Gastrocnemius medialis (tissue), 4 donors: Measurements from ENCODE around the gene DDX39A. TPM values are rescaled to one million over a fixed set of nuclear protein-coding genes. Genes with fewer than 3 reads are reported as not detected.
"Not testable (repeated sequence)": the region's sequence is repeated elsewhere in the genome, so short reads cannot be mapped to it uniquely, and the experiment has no call there.

Experiments used
- ATAC-seq, 2 donors: fragments of 150-250 bp; one replicate each; pipeline ENCODE4 v1.9.1; 2016
- DNase-seq, 2 donors: peaks; one replicate each; pipeline ENCODE4 v3.0.0-alpha.2; 2019
- H3K27ac ChIP-seq, 4 donors: fragments of 200-600 bp; sonication (generic); 1 replicate in 1 of 4; 2 replicates in 3 of 4; pipeline ENCODE4 v1.5.1; 2016 to 2018; ENCODE audit warnings: mild to moderate bottlenecking in 2 of 4, moderate library complexity in 1 of 4
- H3K27me3 ChIP-seq, 3 donors: fragments of 200-600 bp; sonication (generic) in 2 of 3; 1 replicate in 1 of 3; 2 replicates in 2 of 3; pipeline versions ENCODE4 v1.5.1 to v1.6.0; 2016 to 2019; ENCODE audit warnings: mild to moderate bottlenecking in 1 of 3, moderate library complexity in 1 of 3
- H3K36me3 ChIP-seq, 2 donors: fragments of 200-600 bp; sonication (generic) in 1 of 2; one replicate each; pipeline ENCODE4 v1.5.1; 2017 to 2018
- H3K4me1 ChIP-seq, 2 donors: fragments of 200-600 bp; sonication (generic) in 1 of 2; one replicate each; pipeline ENCODE4 v1.5.1; 2016 to 2017; ENCODE audit warnings: mild to moderate bottlenecking in 2 of 2
- H3K4me3 ChIP-seq, 4 donors: fragments of 200-600 bp; sonication (generic) in 3 of 4; 1 replicate in 1 of 4; 2 replicates in 3 of 4; pipeline ENCODE4 v1.5.1; 2016 to 2019; ENCODE audit warnings: mild to moderate bottlenecking in 2 of 4
- H3K9me3 ChIP-seq, 3 donors: fragments of 200-600 bp; sonication (generic) in 2 of 3; 1 replicate in 1 of 3; 2 replicates in 2 of 3; pipeline ENCODE4 v1.5.1; 2016 to 2019
- POLR2A ChIP-seq, 2 donors: fragments of 450-650 bp; IDR thresholded peaks; one replicate each; pipeline ENCODE4 v1.6.1; 2017; ENCODE audit warnings: antibody characterized with exemption in 2 of 2, mild to moderate bottlenecking in 2 of 2, moderate library complexity in 2 of 2
- in situ Hi-C, 4 donors: fragments of 200-750 bp; cut with MboI; loops; one replicate each; pipeline versions ENCODE4 v1.15.0 to v1.8.0; 2017; ENCODE audit warnings: low sequenced_read_pairs in 4 of 4
- intact Hi-C: fragments of 100-400 bp; cut with DNase I; formaldehyde crosslinking; loops from one replicate; pipeline ENCODE4 v1.15.1; 2023; ENCODE audit warnings: low total_unique reads
- total RNA-seq, 4 donors: library from RNA; depleted of rRNA; stranded (reverse); fragments of >200 nt; gene quantifications; one replicate each; pipeline versions ENCODE4 v1.1.0 to v1.2.3, GENCODE V29; 2016
- TF ChIP-seq, protein P1 (sequence below), 5 experiments: fragments of 450-650 bp in 3 of 5; fragments of 200-600 bp in 2 of 5; sonication (generic) in 2 of 5; IDR thresholded peaks in 4 of 5; conservative IDR thresholded peaks in 1 of 5; 1 replicate in 4 of 5; 2 replicates in 1 of 5; pipeline ENCODE4 v1.5.1; 2016 to 2019; ENCODE audit warnings: antibody characterized with exemption in 5 of 5, mild to moderate bottlenecking in 3 of 5, moderate library complexity in 3 of 5

Gene DDX39A
- total RNA-seq, result 10 to 100 TPM; 23.9 to 59.2 (median 41.3) TPM

- no peaks in the 10 kb centered on the region for H3K27me3 ChIP-seq
- H3K27ac ChIP-seq, result peak within 1 kb of the TSS; percentile 93 to 98 (median 96)
- H3K36me3 ChIP-seq, result no peaks in the 10 kb centered on the region
- no peaks in the 10 kb centered on the region for H3K9me3 ChIP-seq
- peak within 1 kb of the TSS; percentile 86 to 95 (median 89) for H3K4me3 ChIP-seq
- TF ChIP-seq, protein P1, sequence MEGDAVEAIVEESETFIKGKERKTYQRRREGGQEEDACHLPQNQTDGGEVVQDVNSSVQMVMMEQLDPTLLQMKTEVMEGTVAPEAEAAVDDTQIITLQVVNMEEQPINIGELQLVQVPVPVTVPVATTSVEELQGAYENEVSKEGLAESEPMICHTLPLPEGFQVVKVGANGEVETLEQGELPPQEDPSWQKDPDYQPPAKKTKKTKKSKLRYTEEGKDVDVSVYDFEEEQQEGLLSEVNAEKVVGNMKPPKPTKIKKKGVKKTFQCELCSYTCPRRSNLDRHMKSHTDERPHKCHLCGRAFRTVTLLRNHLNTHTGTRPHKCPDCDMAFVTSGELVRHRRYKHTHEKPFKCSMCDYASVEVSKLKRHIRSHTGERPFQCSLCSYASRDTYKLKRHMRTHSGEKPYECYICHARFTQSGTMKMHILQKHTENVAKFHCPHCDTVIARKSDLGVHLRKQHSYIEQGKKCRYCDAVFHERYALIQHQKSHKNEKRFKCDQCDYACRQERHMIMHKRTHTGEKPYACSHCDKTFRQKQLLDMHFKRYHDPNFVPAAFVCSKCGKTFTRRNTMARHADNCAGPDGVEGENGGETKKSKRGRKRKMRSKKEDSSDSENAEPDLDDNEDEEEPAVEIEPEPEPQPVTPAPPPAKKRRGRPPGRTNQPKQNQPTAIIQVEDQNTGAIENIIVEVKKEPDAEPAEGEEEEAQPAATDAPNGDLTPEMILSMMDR (IDR thresholded peaks at IDR 0.05 in 4 of 5, conservative IDR thresholded peaks at IDR 0.05 in 1 of 5), result peak in 1 of 5 experiments; percentile 11
- TF ChIP-seq POLR2A (IDR thresholded peaks at IDR 0.05), result peak; percentile 92 to 93
- H3K4me1 ChIP-seq, result peaks cover 18% of the 10 kb centered on the region in 2 donors
- intact Hi-C loops, result loop anchor here (1.0 kb wide), 2 partner anchors 38 to 77 kb away; partner anchors contain the start of genes ADGRE5 and GIPC1
- ATAC-seq, result peak; percentile 100
- peak; percentile 99 for DNase-seq
- in situ Hi-C loops, result no loop called here
These were observed at the start of gene DDX39A for GRCh38 chr19:14419106-14419813. TSS of gene DDX39A (minus strand) at chr19:14419341. CDS start at chr19:14413220, 6,121 bp downstream.

GRCh38 chr19:14467816-14468215 lies 48.7 kb upstream of the DDX39A start:
- Histone ChIP-seq H3K36me3 (peaks cover 0 to 66% of the 10 kb centered on the region in 2 donors), H3K4me1 (peaks cover 5 to 8% of the 10 kb centered on the region in 2 donors), H3K27me3 (peaks cover 6 to 7% (median 6%) of the 10 kb centered on the region in 3 donors), H3K4me3 (no peak overlapping the region), H3K27ac (no peak overlapping the region), H3K9me3 (no peaks in the 10 kb centered on the region)
- TF ChIP-seq, protein P1 (IDR thresholded peaks at IDR 0.05 in 4 of 5, conservative IDR thresholded peaks at IDR 0.05 in 1 of 5), result no peak
- TF ChIP-seq POLR2A (IDR thresholded peaks at IDR 0.05), result no peak
- in situ Hi-C loops, result no loop called here
- intact Hi-C loops, result no loop called here
- DNase-seq (no peak), ATAC-seq (no peak)

DNA sequence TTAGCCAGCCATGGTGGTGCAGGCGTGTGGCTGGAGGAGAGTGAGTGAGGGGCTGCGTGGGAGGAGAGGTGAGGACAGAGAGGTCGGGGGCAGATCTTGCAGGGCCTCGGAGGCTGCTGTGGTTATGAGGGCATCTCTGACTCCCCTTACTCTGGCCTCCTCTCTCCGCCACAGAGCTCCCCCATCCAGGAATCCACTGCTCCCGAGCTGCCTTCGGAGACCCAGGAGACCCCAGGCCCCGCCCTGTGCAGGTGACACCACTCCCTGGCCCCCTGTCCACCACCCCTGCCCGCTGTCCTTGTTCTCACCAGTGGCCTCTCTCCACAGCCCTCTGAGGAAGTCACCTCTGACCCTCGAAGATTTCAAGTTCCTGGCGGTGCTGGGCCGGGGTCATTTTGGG lies 48.2 kb upstream of the DDX39A start:
- intact Hi-C loops, result no loop called here
- no peak overlapping the region for H3K4me3 ChIP-seq
- DNase-seq, result no peak
- no peak for ATAC-seq
- peaks cover 3 to 5% of the 10 kb centered on the region in 2 donors for H3K4me1 ChIP-seq
- peaks cover 0 to 70% of the 10 kb centered on the region in 2 donors for H3K36me3 ChIP-seq
- in situ Hi-C loops, result no loop called here
- no peak overlapping the region for H3K27ac ChIP-seq
- H3K27me3 ChIP-seq, result peaks cover 2% of the 10 kb centered on the region in 3 donors
- H3K9me3 ChIP-seq, result no peaks in the 10 kb centered on the region
- TF ChIP-seq, protein P1 (IDR thresholded peaks at IDR 0.05 in 4 of 5, conservative IDR thresholded peaks at IDR 0.05 in 1 of 5), result no peak
- no peak for TF ChIP-seq POLR2A (IDR thresholded peaks at IDR 0.05)

GRCh38 chr19:14463747-14464146 lies 44.6 kb upstream of the DDX39A start:
- H3K4me1 ChIP-seq, result no peaks in the 10 kb centered on the region
- H3K27ac ChIP-seq, result no peak overlapping the region
- no peaks in the 10 kb centered on the region for H3K27me3 ChIP-seq
- no peak for ATAC-seq
- TF ChIP-seq, protein P1 (IDR thresholded peaks at IDR 0.05 in 4 of 5, conservative IDR thresholded peaks at IDR 0.05 in 1 of 5), result no peak
- TF ChIP-seq POLR2A (IDR thresholded peaks at IDR 0.05), result no peak
- in situ Hi-C loops, result no loop called here
- H3K36me3 ChIP-seq, result peaks cover 0 to 63% of the 10 kb centered on the region in 2 donors
- DNase-seq, result no peak
- intact Hi-C loops, result no loop called here
- H3K4me3 ChIP-seq, result no peak overlapping the region
- H3K9me3 ChIP-seq, result no peaks in the 10 kb centered on the region

- H3K9me3 ChIP-seq, intact Hi-C loops, H3K4me1 ChIP-seq, ATAC-seq, H3K4me3 ChIP-seq, H3K27ac ChIP-seq, in situ Hi-C loops, H3K27me3 ChIP-seq, DNase-seq: not testable (repeated sequence)
- peaks cover 0 to 61% of the 10 kb centered on the region in 2 donors for H3K36me3 ChIP-seq
These were observed 43.3 kb upstream of the DDX39A start for GRCh38 chr19:14462401-14462800.
